Occipital lobe (tissue), 2 donors: Measurements from ENCODE around the gene BTBD9. TPM values are rescaled to one million over a fixed set of nuclear protein-coding genes. Genes with fewer than 3 reads are reported as not detected.
A peak's percentile ranks its signal among the peaks of the same experiment; 100 is the strongest.

Experiments used
- DNase-seq: peaks from one replicate; lab custom pipeline; 2025; lab: John Stamatoyannopoulos, UW
- total RNA-seq: library from RNA; depleted of rRNA; stranded (reverse); fragments of >200 nt; gene quantifications from one replicate; pipeline ENCODE4 v1.2.3, GENCODE V29; 2014

BTBD9 gene
- total RNA-seq, 1 donor from 2014 or later: 38.1 TPM

DNA sequence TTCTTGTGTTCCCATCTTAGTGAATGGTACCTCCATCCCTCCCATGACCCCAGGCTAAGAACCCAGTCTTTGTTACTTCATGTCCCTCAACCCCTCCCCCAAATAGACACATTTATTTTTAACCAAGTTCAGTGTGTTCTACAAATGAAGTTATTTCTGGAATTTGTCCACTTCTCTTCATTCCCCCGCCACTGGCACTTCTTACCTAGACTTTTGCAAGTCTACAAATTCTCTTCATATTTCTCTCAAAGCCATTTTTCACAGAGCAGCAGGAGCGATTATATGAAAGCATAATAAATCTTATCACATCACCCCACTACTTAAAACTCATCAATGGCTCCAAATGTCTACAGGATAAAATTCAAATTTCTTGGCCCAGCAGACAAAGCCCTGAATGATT, 131.4 kb downstream of the BTBD9 start:
- no peak for DNase-seq

- DNase-seq: no peak
Observed at GRCh38 chr6:38507173-38507572, 132.6 kb downstream of the BTBD9 start.

- no peak for DNase-seq
Observed at GRCh38 chr6:38505826-38506225, 133.9 kb downstream of the BTBD9 start.

DNA sequence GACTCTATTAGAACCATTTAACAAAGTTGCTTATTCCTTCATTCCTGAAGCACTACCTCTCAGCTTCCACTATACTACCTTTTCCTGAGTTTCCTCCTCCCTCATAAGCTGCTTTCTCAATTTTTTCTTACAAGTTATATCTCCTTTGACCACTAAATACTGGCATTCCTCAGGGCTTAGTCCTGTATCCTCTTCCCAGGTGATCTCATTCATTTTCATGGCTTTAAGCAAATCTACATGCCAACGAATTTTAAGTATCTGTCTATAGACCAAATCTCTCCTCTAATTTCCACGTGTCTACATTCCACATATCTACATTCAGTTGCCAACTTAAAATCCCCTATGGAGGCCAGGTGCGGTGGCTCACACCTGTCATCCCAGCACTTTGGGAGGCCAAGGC, 134.7 kb downstream of the BTBD9 start:
- DNase-seq: no peak

DNA sequence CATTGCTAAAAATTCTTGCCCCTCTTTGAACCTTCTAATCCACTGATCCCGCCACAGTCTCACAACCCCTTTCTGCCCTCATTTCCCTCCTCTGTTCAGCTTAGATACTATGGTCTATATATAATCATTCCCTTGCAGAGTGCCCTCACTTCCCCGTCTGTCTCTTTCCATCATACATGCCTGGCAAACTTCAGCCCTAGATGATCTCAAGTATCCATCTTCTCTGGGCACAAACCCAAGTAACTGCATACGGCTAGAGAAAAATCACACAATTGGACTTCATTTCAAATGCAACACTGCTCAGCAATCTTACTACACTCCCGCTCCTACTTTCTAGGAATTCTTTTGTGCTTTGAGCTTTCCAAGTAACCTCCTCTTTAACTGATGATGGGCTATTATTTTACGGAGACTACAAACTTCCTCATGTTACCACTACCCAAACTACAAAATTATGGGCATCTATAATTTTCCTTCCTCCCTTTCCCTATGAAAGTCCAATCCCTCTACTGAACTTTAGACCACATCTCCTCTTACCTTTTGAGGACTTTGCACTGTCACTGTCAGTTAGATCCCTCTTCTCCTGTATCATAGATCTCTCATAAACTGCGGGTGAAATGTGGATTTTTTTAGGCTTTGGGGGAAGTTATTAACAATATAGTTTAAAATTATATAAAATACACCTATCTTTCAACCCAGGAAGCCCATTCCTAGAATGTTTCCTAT, 135.6 kb downstream of the BTBD9 start:
- DNase-seq: no peak

GRCh38 chr6:38503032-38503773, 136.5 kb downstream of the BTBD9 start:
- DNase-seq: no peak

DNA sequence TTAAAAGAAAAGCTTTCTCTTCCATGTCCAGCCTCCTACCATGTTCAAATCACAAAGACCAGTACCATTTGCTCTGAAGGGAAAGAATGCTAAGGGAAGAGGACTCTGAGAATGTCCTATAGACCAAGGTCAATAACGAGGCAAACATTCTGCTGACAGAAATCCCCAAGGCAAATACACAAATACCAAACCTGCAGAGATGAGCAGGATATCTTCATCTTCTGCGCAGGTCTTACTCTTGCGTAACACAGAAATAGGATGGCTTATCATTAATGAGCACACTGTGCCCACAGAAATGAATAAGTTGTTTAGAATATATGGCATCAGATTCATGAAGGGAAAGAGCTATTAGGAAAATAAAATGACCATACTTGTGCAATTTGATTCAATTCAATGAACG, 137.3 kb downstream of the BTBD9 start:
- no peak for DNase-seq

- no peak for DNase-seq
Observed at GRCh38 chr6:38501931-38502330, 137.8 kb downstream of the BTBD9 start.

- no peak for DNase-seq
Observed at GRCh38 chr6:38499529-38500096, 140.1 kb downstream of the BTBD9 start.

DNA sequence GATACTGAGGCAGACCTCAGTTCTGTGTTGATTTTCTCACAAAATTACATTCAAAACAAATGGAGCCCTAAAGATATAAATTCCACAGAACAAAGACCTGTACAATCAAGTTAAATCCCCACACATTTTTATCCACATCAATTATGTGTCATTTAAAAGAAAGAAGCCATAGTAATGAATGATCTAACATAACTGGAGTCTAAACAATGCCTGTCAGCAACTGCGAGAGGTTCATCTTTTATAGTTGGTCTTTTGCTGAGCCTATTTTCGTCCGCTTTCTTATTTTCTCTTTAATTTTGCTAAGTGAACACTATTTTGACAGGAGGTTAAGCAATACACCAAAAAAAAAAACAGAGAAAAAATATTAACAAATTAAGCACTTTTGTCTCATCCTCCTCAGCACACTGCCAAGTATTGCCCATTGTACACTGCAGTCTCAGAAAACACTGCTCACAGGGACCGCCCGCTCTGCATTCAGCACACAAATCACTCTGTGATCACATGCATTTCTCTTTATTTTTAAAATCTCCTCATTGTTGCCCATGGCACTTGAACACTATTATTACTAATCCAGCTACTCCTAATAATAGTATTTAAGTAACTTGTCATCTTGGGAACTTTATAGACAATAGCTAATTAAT, 140.8 kb downstream of the BTBD9 start:
- DNase-seq: no peak

DNA sequence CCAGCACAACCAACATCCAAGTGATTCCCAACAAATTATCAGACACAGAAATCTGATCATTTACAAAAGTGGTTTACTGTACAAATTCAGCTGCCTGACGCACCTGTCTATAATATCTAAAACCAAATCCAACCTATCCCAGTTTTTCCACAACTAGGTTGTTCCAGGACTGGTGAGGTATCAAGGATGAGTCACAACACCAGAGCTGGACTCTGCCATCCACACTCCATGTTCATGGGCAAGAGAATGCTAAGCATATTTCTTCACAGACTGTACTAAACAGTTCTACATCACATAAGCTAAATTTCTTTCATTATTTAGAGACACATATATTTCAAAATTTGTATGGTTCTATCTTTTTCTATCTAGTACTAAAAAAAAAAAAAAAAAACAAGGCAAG, 141.6 kb downstream of the BTBD9 start:
- no peak for DNase-seq

GRCh38 chr6:38497546-38497945, 142.2 kb downstream of the BTBD9 start:
- DNase-seq: no peak

DNA sequence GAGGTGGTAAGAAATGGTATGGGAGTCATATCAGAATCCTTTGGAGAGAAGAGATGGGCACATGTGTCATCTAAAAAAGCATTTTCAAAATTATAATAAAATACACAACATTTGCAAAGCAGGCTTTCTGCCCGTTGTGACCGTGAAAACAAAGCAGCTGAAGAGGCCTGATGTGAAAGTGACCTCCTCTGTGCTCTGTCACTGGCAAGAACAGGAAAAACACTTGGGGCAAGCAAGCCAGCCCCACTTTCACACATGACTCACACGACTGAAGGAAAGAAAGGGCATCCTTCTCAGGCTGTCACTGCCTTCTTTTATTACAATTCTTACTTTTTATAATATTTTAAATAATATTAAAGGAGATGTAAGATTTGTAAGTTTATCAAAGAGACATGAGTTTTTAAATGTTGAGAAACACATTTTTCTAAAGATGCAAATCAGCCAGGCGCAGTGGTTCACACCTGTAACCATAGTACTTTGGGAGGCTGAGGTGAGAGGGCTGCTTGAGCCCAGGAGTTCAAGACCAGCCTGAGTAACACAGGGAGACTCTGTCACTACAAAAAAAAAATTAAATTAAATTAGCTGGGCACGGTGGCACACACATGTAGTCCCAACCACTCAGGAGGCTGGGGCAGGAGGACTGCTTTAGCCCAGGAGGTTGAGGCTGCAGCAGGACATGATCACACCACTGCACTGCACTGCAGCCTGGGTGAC, 143.7 kb downstream of the BTBD9 start:
- peak; percentile 19 for DNase-seq

DNA sequence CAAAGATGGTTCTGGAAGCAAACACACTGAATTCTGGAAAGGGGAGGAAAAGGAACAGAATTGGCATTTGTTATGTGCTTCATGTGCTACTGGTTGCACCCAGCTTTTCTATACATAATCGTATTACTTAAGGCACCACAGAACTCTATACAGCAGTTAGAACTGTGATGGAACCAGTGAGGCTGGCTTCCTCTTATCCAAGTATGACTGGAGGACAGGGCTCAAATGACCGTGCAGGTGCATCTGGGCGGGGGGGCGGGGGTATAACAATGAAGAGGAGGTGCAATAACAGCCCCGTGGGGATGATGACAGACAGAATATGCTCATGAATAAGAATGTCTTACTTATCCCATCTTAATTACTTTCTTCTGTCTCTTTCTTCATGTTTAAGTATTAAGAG, 144.2 kb downstream of the BTBD9 start:
- no peak for DNase-seq

DNA sequence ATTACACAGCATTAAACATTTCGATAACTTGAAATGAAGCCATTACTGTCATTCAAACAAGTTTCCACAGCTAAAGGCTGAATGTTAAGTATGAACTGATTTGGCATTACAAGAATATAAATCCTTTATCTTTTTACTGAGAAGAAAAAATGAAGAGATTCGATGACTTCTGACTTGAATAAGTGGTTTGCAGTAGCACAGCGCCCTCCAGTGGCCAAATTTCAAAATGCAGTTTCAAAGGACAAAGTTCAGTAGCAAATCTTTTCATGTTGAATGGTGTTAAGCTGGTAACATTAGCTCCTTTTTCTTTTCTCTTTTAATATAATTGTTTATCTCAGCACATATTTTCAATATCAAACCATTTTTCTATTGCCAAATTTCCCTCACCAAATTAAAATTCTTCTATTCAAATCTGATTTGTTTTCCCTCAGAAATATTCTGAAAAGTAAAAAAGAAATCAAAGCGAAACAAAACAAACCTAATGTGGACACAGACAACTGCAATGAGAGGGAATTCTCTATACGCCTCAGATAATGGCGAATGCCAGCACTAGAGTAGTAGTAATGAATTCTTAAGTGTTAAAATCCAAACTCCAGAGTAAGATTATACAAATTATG, 145.7 kb downstream of the BTBD9 start:
- peak; percentile 69 for DNase-seq

DNA sequence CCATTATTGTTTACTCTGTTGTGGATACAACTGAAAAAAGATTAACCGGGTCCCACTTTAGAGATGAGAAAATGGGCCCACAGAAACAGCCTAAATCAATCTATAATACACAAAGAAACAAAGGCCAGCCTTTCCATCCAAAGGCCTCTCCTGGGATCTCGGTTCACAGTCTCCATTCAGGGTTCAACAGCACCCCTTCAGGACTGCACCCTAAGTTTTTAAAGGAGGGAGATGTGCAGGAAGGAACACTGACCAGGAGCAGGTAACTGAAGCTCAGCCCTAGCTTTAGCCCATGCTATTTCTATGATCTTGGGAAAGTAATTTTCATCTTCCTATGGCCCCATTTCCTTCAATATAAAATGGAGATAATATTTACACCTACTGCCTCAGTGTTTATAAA, 147.7 kb downstream of the BTBD9 start:
- no peak for DNase-seq

GRCh38 chr6:38489951-38490350, 149.8 kb downstream of the BTBD9 start:
- DNase-seq: peak; percentile 14

- DNase-seq: no peak
Observed at GRCh38 chr6:38487423-38487822, 152.3 kb downstream of the BTBD9 start.

DNA sequence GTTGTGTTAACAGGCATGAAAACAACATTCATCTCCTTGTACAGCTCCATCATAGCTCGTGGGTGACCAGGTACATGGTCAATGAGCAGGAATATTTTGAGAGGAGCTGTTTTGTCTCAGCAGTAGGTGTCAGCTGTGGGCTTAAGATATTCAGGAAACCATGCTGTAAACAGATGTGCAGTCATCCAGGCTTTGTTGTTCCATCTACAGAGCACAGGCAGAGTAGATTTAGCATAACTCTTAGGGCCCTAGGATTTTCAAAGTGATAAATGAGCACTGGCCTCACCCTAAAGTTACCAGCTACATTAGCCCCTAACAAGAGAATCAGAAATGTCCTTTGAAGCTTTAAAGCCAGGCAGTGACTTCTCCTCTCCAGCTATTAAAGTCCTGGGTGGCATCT, 154.2 kb downstream of the BTBD9 start:
- DNase-seq: no peak

DNA sequence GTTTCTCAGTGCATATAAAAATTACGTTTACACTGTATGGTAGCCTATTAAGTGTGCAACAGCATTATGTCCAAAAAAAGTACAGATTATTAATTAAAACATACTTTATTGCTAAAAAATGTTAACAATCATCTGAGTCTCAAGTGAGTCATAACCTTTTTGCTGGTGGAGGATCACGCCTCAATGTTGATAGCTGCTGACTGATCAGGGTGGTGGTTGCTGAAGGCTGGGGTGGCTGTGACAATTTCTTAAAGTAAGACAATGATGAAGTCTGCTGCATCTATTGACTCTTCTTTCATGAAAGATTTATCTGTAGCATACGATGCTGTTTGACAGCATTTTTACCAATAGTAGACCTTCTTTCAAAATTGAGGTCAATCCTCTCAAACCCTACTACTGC, 155.1 kb downstream of the BTBD9 start:
- DNase-seq: no peak

- no peak for DNase-seq
Observed at GRCh38 chr6:38483526-38483925, 156.2 kb downstream of the BTBD9 start.
